HK-2 (cell line): ENCODE results near the gene SGCE.
A peak's percentile ranks its signal among the peaks of the same experiment; 100 is the strongest.

ENCODE experiments used
- DNase-seq: peaks from one replicate; pipeline ENCODE4 v3.0.0-alpha.2; 2018; ENCODE audit not compliant: unreplicated experiment

SGCE gene

DNA sequence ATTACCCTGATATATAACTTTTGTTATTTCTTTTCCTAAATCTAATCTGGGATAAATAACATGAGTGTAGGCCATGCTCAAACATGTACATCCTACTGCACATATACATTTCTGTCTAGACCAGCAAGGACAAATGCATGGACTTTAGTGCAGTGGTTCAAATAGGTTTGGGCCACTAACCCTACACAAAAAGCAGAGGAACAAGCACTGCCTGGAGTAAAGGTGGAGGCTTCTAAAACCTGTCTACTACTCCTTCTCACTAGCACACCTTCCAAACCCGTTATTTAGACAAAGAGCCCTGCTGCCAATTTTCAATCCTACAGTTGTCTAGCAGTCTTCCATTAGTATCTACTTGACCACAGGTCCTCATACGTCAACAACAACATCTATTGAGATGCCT is 34.8 kb downstream of the SGCE start:
- DNase-seq: peak; percentile 3

DNA sequence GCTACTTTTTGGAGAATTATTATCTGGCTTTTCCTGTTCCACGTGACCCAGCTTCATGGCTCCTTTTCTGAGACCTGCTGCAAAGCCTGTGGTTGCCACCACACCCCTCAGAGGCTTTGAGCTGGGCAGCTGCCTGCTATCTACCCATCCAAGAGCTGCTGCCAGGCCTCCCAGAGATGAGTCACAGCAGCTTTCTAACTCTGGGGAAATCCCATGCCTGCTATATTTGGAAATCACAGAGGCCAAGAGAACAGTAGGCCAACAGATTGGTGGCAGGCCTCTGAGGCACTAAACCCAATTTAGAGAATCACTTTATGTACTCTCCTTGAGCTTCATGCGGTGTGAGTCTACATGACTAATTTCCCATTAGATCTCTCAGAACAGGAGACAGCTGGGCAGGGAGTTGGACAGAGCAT is 35.2 kb downstream of the SGCE start:
- DNase-seq: peak; percentile 87

DNA sequence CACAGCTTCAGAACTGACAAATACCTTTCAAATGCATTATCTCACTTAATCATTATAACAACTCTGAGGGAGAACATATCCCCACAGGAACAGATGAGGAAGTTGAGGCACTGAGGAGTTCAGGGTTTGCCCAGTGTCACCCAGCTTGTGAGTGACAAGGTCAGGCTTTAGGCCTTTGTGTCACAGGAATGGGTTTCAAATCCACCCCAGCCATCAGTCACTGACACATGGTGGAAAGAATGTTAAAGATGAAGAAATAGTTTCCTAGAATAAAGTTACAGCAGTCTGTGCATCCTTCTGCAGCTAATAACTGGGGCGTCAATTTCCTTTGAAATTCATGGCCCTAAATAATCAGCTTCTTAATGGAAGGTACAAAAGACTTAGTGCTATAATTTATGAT is 37.8 kb downstream of the SGCE start:
- DNase-seq: no peak

DNA sequence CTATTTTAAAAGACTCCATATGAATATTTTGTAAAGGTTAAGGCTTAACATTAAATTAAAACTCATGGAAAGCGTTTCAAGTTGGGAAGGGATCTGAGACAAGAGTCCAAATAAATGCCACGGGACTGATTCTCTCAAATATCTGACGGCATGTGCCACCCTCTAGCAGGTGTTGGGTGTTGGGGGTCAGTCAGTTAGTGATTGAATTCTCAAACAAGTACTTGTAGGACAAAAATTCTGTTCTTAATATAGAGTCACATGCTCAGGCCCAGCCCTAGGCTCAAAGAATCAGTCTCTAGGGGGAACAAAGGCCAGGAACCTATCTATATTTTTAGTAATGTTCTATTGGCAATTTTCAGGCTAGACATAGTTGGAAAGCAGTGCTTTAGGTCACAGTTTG is 39.1 kb downstream of the SGCE start:
- no peak for DNase-seq

DNA sequence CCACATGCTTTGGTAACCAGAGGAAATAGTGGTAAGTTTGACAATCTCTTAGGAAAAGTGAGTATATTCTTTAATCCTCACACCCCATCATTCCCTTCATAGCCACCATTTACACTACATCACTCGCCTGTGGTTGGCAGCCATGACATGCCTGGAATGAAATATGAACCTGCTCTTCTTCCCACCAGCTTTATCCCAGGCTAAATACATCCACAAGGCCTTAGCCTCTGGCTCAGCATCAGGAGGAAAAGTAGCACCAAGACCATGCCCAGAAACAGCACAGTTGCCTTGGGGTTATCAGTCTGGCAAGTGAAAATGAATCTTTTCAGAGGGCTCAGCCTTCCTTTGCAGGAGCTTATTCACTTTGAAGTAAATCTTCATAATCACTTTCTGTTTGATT is 40.3 kb downstream of the SGCE start:
- DNase-seq: no peak

DNA sequence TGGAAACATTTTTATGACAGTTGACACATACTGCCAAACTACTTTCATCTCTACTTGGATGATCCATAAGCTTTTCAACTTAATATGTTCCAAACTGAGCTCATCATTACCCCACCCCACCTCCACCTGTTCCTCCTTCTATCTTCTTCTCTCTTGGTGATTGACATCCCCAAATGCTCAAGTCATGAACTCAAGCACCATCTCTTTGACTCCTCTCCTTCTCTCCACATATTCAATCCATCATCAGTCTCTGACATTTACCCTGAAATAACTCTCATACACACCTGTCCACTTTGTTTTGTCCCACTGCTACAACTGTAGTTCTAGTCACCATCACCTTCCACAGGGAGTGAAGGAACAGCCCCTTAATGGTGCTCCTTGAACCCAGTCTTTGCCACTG is 43.3 kb downstream of the SGCE start:
- DNase-seq: no peak

DNA sequence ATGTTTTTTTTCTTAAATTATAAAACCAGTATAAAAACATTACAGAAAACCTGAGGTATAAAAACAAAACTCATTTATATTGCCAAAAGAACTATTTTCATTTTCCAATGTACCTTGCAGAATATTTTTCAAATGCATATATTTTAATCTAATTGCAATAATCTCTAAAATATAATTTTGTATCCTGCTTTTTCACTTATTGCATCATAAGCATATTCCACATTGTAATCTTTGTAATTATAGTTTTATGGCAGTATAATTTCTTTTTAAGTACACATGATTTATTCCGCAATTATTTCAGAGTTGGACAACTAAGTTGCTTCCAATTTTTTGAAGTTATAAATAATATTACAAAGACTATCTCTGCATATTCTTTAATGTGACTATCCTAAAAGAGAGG is 43.7 kb downstream of the SGCE start:
- DNase-seq: no peak

DNA sequence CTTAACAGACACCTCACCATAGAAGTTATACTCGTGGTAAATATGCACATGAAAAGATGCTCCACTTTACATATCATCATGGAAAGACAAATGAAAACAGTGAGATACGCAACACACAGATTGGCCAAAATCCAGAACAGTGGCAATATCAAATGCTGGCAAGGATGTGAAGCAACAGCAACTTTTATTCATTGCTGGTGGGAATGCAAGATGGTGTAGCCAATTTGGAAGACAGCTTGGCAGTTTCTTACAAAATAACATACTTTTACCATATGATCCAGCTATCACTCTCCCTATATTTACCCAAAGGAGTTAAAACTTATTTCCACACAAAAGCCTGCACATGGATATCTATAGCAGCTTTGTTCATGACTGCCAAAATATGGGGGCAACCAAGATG is 46.4 kb downstream of the SGCE start:
- DNase-seq: no peak

DNA sequence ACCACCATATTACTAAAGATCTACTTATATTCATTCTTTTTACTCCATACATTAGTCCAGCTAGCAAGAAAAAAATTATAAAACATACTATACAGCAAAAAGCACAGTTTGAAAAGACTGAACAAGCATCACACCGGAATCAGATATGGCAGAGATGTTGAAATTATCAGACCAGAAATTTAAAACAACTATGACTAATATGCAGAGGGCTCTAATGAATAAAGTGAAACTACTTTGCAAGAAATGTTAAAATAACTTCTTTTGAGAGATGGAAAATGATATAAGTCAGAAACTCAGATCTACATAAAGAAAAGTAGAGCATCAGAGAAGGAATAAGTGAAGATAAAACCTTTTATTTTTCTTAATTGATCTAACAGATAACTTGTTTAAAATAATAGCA is 50.9 kb downstream of the SGCE start:
- no peak for DNase-seq

DNA sequence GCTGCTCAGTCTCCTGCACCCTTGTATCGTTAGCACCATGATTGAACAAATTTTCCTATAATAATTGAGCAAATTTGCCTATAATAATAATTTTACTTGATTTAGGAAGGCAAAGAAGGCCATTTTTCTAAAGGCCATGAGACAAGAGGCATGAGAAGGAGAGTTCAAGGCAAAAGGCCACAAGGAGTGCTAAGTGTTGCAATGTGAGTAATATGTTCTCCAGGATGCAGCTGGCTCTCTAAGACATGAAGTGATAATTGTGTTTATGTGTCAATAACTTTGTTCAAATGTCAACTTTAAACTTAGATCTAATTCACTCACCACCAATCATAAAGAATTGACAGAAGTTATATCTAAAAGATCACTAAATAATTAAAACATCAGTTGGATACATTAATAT is 53.8 kb downstream of the SGCE start:
- no peak for DNase-seq

DNA sequence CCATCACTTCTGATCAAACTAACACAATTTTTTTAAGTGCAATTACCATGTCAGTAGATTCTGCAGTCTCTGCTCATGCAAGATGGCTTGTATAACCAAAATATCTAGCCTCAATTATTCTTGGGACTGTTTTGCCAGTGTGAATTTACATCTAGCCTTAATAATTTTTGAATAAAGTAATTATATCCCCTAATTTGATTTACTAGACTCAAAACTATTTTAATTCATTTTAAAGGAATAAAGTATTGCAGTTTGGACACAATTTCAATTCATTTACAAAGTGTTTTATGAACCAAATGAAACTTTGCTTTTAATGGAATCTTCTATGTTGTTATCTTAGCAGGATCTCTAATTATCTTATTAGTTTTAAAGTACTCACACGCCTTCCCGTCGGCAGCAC is 55.7 kb downstream of the SGCE start:
- no peak for DNase-seq

DNA sequence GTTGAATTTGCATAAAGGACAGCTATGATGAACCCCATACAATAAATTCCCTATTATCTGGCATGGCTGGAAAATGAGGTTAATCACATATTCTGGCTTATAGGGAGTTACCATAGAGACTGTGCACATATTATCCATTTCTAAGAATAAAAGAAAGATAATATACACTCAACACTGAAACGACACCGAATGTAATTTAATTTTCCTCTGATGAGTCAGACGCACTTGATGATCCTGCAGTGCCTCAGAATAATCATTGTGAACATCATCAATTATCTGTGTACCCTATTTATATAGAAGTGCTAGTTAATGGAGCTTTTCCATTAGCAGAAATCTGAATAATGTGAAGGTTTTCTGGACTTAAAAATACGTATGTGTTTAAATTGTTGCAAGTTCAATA is 60.2 kb downstream of the SGCE start:
- DNase-seq: no peak

DNA sequence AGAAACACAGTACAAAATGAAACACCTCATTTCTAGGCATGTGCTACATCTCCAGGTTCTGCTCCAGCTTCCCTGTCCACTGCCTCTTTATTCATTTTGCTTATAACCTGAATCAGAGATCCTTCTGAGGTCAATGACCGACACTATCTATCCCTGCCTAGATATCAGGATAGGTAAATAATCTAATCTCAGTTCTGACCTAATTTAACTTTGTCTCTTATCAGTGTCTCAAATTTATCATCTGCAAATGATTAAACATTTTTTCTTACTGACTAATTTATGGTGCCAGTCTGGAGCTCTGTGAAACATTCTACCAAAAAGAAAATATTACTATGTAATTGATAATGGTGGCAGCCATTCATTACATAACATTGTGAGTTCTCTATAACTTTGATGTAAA is 61.1 kb downstream of the SGCE start:
- no peak for DNase-seq

DNA sequence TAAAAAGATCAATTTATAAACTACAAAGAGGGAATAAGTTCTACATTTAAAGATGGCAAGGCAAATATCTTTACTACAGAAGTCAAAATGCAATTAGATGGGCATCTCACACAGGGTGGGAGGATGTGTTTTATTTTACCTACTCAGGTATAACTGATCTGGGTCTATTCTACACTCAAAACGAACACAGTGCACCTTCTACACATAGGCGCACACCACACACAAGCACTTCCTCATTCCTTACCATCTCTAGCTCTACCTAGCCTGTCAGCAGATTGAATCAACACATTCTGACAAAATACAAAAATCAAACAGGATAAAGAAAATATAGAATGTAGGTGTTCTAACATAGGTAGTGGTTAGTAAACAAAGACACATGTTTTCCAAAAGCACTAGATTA is 64.8 kb downstream of the SGCE start:
- DNase-seq: no peak

DNA sequence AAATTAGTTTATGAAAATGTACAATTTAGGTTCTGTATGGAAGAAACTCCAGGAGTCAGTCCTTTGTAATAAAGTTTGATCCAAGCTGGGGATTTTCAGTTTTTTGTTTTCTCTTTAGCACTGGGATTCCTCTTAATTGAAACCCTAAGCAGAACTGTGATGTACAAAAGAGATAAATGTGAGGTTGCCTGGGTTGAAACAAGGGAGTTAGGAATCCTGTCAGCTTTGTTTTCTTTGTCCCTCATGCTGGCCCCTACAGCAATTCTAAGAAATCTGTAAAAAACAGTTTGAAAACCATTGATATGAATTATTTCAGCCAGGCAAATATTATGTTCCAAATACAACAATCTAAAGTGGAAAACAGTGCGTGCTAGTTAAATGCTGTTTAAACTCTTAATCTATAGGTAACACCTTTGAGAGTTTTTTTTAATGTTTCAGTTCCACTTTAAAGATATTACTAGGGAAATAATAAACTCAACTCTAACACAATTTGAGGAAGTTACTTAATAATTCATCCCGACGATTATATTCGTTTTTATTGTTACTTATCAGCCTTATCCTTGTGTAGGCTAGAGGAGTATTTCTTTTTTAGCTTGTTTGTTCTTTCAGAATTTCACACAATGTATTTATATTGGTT is 65.3 kb downstream of the SGCE start:
- DNase-seq: no peak

DNA sequence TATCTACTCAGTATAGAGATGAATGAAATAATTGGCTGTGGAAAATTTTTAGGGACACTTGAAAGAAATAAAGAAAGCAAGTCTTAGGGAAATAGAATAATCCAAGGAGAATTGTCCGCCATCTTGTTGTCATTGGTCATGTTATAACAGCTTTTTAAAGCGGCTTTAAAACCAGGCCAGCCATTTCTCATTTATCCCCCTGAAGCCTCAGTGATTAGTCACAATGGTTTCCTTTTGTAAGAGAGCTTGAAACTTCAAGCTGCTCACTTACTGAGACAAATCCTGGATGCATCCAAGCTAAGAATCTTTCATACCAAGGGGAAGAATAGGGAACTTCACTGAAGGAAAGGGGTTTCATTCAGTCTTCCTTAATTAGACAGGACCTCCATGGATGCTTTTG is 67.9 kb downstream of the SGCE start:
- DNase-seq: no peak

DNA sequence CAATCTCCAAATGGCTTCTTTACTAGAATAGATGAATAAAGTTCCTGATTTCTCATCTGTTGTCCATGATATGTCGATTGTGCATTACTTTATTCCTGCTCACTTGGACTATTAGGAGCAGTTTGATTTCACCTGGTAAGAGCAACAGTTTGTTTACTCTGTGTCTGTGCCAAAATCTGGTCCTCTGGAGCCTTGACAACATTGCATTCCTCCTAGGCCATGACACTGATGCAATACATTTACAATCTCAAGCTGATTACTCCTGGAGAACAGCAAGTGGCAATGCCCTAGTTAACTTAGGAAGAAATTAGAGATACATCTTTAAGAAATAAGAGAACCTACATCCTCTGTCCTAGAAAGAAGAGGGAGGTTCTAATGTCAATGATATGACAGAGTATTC is 71.8 kb downstream of the SGCE start:
- DNase-seq: no peak

DNA sequence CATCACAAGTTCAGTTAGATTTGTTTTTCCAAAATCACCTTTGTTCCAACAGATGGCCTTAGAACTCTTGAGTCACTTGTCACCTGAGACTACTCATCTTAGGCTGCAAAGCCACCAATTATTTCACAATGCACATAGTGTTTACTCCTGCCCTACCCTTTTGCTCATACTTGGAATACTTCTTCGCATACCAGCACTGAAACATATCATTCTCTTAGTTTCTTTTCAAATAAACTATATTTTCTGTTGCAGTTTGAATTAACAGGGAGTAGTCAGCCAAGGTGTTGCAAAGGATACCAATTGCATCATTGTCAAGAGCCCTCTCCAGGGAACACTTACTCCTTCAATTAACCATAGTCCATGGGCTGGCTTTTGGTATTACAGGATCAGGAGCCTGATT is 75.3 kb downstream of the SGCE start:
- no peak for DNase-seq

DNA sequence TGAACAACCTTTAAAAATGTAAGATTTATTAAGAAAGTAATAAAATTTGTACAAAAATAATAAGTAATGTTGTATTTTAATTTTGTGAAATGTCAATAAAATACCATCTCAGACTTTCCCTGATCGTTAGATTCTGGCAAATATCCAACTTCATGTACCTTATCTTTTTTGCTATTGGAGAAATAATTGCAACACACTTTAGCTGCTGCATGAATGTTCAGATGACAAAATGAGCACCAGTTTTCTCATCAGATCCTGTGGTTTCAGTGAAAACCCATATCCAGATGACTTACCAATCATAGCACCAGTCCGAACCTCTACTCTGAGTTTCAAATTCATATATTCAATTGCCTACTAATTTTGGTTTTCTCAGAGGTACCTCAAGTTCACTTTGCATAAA is 76.5 kb downstream of the SGCE start:
- no peak for DNase-seq

DNA sequence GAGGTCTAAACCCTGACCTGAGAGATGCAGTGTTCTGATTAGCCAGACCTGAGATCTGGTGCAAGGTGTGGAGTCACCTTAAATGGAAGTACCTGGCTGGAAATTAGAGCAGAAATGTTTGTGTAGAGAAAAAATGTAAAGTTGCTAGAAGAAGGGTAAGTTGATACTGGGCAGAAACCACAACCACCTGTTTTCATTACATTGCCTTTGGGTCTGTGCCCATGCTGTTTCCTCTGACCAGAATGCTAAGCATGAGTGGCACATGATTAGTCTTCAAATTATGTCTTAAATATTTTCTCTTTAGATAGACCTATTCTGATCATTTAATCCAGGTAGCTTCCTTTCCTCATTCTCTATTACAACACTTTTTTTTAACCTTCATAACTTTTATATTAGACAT is 77.3 kb downstream of the SGCE start:
- no peak for DNase-seq

DNA sequence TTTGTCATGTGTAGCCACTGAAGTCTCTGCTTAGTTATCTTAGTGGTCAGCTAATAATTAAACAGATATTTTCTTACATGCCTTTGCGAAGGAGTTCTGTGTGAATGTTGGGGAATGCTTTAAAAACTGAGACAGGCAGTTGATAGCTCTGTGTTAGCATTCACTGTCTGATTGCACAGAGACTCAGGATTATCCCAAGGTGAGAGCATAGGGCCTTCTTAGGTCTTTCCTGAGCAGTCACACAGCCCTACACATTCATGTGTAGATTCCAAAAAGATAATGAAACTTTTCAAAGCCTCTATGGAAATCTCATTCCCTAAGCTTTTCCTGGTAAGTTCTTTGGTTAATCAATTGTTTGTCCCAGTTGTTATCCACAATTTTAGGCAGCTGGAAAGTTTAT is 78.6 kb downstream of the SGCE start:
- no peak for DNase-seq

DNA sequence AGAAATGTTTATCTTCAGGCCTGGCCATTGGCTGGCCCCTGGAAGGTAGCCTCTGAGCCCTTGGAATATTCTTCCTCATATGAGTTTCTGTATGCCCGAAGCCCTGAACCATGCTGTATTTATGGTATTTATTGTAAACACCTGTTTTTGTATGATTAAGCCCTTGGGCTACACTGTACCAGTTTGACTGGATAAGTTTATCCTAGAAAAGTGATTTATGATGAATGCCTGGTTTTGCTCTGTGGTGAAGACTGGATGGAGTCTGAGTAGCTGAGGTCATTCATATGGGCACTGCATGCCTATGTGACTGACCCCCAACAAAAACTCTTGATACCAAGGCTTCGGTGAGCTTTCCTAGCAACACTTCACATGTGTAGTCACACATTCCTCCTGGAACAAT is 79.6 kb downstream of the SGCE start:
- DNase-seq: no peak

DNA sequence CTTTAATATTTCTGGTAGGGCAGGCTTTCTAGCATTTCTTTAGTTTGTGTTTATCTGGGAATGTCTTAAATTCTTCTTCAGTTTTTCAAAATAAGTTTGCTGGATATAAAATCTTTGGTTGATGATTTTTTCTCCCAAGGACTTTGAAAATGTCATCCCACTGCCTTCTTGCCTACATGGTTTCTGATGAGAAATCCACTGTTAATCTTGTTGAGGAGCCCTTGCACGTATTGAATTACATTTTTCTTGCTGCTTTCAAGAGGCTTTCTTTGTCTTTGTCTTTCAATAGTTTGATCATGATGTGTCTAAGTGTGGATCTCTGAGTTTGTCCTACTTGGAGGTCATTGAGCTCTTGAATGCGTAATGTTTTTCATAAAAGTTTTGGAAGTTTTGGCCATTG is 80.3 kb downstream of the SGCE start:
- no peak for DNase-seq

DNA sequence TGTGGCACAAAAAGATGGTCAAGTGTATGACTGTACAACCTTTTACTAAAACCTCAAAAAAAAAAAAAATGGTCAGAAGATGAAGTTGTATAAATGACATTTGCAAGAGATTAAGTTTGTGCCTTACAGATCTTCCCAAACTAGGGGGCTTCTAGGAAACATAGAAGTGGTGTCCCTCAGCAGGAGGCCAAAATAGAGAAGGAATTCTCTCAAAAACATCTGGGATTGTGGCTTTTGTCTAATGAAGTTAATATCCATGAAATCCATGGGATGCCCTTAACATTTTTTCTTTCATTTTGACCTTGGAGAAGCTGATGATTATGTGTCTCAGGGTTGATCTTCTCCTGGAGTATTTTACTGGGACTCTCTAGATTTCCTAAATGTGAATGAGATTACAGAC is 84.1 kb downstream of the SGCE start:
- DNase-seq: no peak

DNA sequence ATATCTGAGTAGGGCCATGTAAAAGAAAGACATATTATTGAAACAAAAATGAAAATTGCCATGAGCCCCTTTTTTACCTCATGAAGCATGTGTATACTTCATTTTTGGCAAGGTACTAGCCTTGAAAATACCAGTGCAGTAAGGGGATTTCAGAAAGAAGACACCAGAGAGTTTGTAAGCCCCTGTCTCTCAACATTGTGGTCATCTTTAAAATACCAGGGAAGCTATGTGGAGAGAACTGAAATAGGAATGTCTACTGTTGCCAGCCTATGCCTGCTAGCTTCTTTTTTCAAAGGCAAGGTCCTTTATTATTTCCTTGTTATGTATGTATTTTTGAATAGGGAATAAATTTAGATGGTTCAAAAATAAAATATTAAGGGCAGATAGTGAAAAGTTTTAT is 88.5 kb downstream of the SGCE start:
- DNase-seq: no peak
